Myocyte (in vitro differentiated cells): ENCODE data around the gene RSRC1. TPM values are rescaled to one million over a fixed set of nuclear protein-coding genes. Genes with fewer than 3 reads are reported as not detected.
A peak's percentile ranks its signal among the peaks of the same experiment; 100 is the strongest.
"Not testable (repeated sequence)": the region's sequence is repeated elsewhere in the genome, so short reads cannot be mapped to it uniquely, and the experiment has no call there.

Experiments used
- DNase-seq: peaks from one replicate; pipeline ENCODE4 v3.0.0-alpha.2; 2012; ENCODE audit warnings: low read depth
- polyA plus RNA-seq: library from polyadenylated mRNA; unstranded; fragments of >200 nt; gene quantifications from one replicate; pipeline ENCODE4 v1.2.1, GENCODE V29; 2012; ENCODE audit warnings: missing spikeins
- total RNA-seq: library from RNA; depleted of rRNA; stranded (reverse); fragments of >200 nt; gene quantifications from 2 replicates; pipeline ENCODE4 v1.2.3, GENCODE V29; 2014

RSRC1 gene
- 29.0 and 34.3 TPM in 2 replicates for total RNA-seq
- polyA plus RNA-seq: 13.3 TPM

DNA sequence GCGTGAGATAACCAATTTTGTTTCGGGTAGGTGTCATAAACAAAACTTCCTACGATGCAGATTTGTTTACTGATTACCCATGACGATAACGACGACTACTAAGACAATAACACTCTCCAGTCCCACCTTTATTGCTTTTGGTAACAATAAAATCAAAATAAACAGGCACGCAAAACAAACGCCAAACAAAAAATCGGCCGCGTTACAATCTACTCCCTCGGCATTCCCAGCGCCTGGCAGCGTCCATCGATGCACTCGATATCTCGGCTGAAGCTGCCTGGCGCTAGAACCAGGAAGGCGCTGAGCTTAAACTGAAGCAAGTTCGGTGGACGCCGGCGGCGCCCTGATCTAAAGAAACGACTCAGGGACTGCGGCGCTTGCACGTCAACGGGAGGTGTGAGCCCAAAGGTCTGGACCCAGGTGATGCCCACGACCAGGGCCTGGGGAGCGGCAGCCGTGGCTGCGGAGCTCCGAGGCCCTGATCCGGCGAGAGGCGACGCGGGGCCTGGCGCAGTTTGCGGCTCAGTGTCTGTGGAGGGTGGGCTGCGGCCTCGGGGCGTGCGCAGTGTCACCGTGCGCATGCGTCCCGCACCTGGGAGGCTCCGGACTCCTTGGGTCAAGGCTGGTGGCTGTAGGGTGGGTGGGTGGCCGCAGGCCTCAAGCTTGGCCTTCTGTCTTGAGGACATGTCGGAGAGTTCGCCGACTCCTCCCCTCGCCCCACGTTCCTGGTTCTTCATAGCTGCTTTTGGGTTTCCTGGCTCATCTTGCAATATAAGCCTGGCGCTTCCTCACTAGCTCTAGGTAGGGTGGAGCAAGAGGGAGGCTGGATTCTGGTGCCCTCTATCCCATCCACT is at the start of gene RSRC1:
Gene RSRC1 (plus strand): TSS at position 286 of the 854 bp plus-strand sequence. CDS start 12,016 bp downstream, outside the sequence.
- DNase-seq: peak; percentile 92

GRCh38 chr3:158065574-158065973 is 44.3 kb upstream of the RSRC1 start:
- DNase-seq: not testable (repeated sequence)

DNA sequence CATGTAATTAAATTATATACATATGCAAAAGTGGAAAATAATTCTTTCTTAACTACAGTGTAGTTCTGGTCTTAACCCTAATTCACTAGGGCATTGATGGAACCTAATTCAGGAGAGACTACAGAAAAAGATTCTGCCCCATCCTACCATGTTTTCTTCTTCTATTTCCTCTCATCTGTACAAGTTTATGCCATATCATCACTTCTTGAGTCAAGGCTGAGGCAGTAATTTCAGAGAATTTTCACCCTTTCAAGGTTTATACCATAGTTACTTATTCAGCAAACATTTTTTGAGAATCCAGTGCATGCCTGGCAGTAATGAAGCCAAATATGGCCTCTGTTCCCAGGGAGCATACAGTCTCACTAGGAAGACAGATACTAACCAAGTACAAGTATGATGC is 37.1 kb upstream of the RSRC1 start:
- DNase-seq: no peak

DNA sequence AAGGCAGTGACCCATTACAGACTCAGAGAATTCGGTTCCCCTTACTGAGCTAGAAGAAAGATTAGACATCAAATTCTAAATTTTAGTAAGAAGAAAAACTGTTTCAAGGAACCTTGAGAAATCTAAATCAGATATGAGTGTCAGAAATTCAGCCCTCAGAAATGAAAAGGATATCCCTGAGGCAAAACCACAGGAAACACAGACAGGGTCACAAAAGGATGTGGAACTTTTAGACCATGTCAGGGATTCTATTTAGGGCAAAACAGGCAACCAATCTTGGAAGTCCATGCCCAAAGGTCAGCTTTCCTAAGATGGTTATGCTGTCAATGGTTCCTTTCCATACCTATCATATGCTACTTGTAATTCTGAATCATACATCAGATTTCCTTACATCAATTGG is 35.3 kb upstream of the RSRC1 start:
- DNase-seq: no peak

DNA sequence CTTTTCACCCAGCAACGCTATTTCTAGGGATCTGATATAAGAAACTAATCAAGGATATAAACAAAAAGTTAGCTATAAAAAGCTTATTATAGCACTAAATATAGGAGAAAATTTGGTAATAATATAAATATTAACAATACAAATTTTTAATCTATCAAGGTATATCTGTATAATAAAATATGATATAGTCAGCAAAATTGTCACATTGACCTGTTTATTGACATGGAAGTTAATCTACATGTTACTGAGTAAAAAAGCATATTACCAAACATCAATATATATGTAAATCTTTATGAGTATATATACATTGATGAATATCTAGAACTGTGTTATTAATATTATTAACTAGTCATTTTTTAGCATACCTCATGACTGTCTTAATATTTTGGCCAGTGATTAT is 30.3 kb upstream of the RSRC1 start:
- DNase-seq: no peak

DNA sequence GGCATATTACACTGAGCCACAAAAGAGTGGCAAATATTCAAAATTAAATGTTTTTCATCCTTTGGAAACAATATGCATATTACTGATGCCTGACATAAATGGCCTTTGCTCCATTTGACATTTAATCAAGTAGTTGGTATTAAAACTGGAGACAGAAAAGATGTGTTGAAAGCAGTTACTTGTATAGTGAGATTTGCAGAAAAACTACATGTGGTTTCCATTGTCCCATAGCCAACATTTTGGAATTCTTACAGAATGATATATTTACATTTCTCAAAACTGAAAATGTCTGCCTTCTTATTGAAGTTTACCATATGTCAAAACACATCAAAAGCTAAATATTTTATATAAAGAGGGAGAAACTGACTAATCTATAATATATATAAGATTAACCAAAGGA is 25.2 kb upstream of the RSRC1 start:
- no peak for DNase-seq

DNA sequence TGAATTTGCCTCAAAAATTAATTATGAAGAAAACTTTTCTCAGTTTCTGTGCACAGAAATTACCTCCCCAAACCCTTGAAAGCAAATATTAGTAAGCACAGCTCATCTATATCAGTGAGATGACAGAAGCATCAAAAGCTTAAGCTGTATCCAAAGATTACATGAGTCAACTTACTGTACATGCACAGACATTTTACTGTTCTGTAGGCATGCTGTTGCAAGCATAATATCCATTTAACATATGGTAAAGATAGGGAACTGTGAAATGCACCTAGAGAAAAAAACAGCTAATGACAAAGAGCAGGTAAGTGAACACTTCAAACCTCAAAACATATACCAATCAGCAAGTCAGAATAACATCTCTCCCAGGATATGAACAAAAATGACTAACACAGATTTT is 24.5 kb upstream of the RSRC1 start:
- DNase-seq: no peak

DNA sequence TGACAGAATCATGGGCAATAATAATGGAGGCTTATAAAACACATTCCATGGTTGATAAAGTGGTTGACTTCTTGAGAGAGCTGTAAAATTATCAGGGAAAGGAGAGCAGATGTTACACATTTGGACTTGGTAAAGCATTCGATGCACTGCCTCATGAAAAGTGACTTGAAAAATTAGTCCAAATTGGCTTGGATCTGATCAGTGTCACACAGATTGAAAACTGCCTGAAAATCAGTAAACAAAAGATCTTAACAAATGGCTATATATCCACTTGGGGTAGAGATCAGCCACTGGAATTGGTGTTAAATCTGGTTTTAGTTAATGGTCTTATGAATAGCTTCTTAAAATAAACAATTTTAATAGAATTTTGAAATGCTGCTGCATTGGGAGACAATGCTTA is 24.0 kb upstream of the RSRC1 start:
- no peak for DNase-seq

DNA sequence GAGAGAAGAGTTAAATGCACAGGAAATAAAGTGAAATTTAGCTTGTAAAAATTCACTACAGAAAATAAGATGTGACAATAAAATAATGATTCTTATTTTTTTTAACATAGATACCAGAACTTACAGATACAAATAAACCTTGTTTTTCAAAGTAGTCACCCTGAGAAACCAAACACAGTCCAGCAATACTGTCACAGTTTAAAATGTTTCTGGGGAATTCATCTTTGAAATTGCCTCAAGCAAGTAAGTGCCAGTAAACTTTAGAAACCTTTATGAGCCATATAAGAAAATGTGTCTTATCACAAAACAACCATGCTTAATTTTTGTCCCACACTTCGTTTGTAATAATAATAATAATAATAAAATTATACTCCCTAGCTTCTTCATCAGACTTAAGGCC is 23.5 kb upstream of the RSRC1 start:
- no peak for DNase-seq

DNA sequence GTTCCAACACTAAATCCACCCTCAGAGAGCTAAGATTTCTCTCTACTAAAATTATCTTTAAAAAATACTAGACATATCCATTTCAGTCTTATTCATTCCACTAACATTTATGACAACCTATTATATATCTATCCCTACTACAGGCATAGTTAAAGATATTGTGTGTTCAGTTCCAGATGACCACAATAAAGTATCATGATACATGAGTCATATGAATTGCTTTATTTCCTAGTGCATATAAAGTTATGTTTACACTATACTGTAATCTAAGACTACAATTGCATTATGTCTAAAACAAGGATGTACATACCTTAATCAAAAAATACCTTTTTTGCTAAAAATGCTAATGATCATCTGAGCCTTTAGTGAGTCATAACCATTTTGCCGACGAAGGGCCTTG is 23.1 kb upstream of the RSRC1 start:
- DNase-seq: no peak

DNA sequence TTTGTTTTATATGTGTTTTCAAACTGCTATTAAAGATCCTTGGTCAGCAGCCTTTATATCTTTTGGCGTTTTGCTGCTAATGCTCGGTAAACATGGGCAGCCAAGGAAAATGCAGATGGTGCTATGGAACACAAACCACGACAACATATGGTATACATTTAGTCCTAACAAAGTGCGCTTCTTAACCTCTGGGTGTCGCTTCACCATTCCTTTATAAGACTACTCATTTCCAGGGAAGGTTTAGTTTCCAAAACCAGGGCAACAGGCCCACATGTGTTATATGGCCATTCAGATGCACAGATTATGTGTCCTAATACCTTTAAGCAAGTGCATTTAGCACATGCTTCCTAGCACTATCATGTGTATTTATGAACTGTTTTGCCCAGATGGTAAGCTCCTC is 18.4 kb upstream of the RSRC1 start:
- no peak for DNase-seq

DNA sequence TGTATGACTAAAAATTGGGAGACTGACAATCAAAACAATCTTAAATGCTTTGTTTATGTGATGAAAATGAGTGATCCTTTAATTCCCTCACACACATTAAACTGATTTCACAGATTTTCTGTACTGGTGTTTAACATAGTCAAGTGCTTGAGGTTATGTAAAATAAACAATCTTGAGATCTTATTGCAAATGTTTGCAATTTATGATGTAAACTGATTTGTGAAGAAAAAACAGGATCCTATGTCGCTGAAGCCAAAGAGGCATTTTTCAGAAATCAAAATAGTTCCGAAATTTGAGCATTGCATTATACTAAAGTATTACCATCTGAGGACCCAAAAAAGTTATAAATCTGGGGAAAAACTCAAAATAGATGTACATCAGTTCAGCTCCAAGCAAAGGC is 16.4 kb upstream of the RSRC1 start:
- DNase-seq: no peak

DNA sequence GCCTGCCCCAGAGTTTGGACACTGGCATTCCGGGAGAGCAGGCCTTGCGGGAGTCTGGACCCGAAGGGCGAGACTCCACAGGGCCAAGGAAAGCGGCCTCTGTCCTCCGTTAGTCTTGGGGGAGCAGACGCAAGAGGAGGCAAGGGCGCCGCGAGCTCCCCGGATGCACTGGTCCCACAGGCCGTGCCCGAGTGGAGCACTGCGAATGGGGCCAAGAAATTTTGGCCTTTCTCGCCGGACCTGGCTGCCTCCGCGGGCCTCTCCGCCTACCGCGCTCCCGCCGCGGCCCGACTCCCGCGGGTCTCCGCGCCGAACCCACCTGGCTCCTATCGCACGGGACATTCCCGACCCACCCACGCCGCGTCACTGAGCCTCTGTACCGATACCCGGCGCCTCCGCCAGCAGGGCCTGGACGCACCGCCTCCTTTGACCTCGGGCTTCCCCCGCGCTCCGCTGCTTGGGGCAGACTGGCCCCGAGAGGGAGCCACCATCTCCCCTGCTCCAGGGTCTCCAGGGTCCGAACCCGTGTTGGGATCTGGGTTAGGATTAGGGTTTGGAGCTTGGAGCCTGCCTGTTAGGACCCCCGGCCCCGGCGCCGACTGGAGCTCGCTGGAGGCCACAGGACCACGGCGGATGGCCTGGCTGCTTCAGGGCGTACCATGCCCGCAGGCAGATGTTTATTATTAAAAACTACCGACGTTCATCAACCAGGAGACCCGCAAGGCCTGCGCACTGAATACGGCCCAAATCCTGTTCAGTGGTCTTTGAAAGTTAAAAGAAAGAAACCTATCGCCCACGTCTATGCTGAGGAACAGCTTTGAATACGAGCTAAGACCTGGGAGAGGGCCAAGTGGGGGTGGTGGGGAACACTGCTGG is 15.4 kb upstream of the RSRC1 start:
- DNase-seq: no peak

DNA sequence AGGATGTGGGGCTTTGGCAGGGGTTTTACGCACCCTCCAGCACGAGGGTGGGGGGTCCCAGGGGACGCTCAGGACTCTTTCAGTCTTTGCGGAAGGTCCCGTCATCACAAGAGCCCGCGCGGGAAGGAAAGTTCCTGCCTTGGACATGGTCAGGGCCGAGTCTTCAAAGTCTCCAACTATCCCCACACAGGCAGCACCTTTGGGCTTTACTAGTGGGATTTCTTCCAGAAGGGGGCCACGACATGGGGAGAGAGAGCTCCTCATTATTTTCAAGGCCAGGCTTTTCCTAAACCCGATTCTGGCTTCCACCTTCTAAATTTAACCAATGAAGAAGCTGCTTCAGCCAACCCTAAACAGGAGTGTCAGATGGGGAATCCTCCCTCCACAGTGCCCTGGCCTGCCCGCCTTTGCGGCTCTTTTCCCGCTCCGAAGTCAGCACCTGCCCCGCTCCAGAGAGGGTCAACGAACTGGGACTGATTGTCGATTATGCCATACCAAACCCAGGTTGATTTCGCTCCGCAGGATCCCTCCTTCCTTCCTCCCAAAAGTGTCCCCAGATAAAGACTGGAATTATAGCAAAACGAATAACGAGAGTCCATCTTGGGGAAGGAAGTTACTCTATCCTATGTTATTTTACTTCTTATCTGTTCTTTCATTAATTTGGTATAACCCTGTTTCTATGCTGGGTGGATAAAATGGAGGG is 14.6 kb upstream of the RSRC1 start:
- no peak for DNase-seq

DNA sequence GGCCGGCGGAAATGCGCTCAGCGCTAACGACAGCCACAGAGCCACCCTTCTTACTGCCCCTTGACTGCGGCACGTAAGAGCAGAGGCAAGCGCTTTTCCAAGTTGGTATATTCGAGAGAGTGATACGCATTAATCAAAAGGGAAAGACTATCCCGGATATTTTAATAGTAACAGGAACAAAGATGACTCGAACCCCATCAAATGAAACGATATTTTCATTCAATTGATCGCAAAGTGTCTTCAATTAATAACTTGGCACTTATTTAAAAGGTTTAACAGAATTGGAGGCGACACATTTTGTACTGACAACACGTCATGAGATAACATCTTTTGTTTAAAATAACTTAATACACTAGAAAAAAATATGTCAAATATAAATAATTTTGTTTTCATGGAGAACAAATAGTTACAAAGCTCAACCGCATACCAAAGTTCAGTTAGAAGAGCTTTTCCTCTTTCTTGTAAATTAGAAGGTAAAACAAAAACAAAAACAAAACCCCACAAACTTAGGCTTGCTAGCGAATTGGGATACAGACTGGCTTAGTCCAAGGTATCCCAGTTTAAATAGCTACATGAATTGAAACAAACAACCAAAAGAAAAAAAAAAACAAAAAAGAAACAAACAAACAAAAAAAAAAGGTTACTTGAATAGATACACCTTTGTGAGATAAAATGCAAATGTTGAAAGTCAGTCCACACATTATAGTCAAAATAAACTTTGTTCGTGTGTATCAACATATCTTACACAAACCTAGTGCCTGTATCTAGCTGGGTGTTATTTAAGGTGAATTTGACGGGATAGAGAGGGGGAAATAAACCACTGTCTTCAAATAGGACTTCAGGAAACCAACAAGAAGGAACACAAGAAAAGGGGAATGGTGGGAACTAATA is 13.8 kb upstream of the RSRC1 start:
- DNase-seq: no peak

- DNase-seq: no peak
Observed at GRCh38 chr3:158097081-158097592, 12.8 kb upstream of the RSRC1 start.

DNA sequence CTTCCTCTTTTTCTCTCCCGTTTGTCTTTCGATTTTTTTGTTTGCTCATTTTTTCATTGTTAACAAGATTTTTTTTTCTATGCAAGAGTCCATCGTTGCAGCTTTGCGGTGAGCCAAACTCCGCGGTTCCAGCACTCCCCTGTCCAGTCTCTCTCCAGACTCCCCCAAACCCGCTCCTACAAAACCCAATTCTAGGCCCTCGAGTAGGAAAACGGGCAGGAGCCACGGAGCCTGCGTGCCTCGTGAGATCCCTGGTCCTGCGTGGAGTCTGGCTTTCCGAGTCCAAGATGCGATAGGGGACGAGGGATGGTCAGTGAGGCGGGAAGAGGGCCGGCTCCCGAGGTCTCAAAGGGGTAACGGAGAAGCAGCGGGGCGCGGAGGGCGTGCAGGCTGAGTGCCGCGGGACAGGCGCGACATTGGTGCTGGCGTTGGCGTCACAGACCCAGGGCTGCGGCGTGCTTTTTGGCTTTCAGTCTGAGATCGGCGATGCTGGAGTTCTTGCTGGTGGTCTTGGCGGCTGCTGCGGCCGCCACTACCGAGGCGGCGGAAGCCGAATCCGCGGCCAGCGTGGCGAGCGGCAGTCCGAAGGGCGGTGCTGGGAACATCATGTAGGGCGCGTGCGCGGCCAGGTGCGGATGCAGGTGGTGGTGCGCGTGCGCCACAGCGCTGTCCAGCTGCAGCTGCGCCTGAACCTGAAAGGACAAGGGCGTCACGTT is 12.1 kb upstream of the RSRC1 start:
- DNase-seq: peak; percentile 58

GRCh38 chr3:158098309-158098639 is 11.6 kb upstream of the RSRC1 start:
- no peak for DNase-seq

- no peak for DNase-seq
Observed at GRCh38 chr3:158098834-158099424, 11.0 kb upstream of the RSRC1 start.

DNA sequence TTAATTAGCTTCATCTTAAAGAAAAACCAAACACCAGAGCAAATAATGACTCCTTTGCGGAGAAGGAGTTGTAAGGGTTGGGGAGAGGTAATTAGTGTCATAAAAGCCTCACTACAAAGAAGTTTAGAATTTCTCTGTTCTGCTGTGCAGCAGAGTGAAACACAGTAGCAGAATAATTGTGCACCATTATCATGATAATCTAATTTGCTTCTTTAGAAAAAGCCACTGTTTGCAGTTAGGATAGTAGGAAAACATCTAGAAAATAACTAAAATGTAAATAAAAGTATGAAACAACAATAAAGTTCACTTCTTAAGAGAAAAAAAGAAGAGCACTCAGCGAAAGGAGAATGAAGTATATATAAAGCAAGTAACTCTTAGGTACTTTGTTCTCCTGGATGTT is 9.2 kb upstream of the RSRC1 start:
- no peak for DNase-seq
